ENCODE data around the gene EIF3B.
"Not testable (repeated sequence)": the region's sequence is repeated elsewhere in the genome, so short reads cannot be mapped to it uniquely, and the experiment has no call there.

Gene EIF3B

GRCh38 chr7:2387897-2388636, 33.4 kb downstream of the EIF3B start:
- TF ChIP-seq CTCF (conservative IDR thresholded peaks at IDR 0.05; ENCODE audit: control insufficient read depth, insufficient read depth, low read depth, low read length), result no peak
- DNase-seq (ENCODE audit: low read depth), result no peak
- no peak overlapping the region for H3K4me3 ChIP-seq (ENCODE audit: control insufficient read depth, low read depth, low read length)

- no peak for TF ChIP-seq CTCF (conservative IDR thresholded peaks at IDR 0.05; ENCODE audit: control insufficient read depth, insufficient read depth, low read depth, low read length)
- no peak overlapping the region for H3K4me3 ChIP-seq (ENCODE audit: control insufficient read depth, low read depth, low read length)
- DNase-seq (ENCODE audit: low read depth), result no peak
These were observed 34.0 kb downstream of the EIF3B start for GRCh38 chr7:2388637-2388954.

GRCh38 chr7:2390020-2390816, 35.6 kb downstream of the EIF3B start:
- not testable (repeated sequence) for H3K4me3 ChIP-seq (ENCODE audit: control insufficient read depth, low read depth, low read length)

GRCh38 chr7:2393706-2394105, 39.1 kb downstream of the EIF3B start:
- no peak for TF ChIP-seq CTCF (conservative IDR thresholded peaks at IDR 0.05; ENCODE audit: control insufficient read depth, insufficient read depth, low read depth, low read length)
- no peak overlapping the region for H3K4me3 ChIP-seq (ENCODE audit: control insufficient read depth, low read depth, low read length)
- no peak for DNase-seq (ENCODE audit: low read depth)

More at GRCh38 chr7:2390020-2390816, 35.6 kb downstream of the EIF3B start:
- DNase-seq (ENCODE audit: low read depth), result peak; percentile 26

- H3K4me3 ChIP-seq (ENCODE audit: control insufficient read depth, low read depth, low read length), result no peak overlapping the region
- no peak for DNase-seq (ENCODE audit: low read depth)
- no peak for TF ChIP-seq CTCF (conservative IDR thresholded peaks at IDR 0.05; ENCODE audit: control insufficient read depth, insufficient read depth, low read depth, low read length)
These were observed 40.0 kb downstream of the EIF3B start for GRCh38 chr7:2394566-2395082.

GRCh38 chr7:2398506-2398905, 43.9 kb downstream of the EIF3B start:
- no peak for TF ChIP-seq CTCF (conservative IDR thresholded peaks at IDR 0.05; ENCODE audit: control insufficient read depth, insufficient read depth, low read depth, low read length)
- DNase-seq (ENCODE audit: low read depth), result no peak
- H3K4me3 ChIP-seq (ENCODE audit: control insufficient read depth, low read depth, low read length), result no peak overlapping the region
